COLO668 (cell line): ENCODE results near the gene COX17.

Experiments used
- DNase-seq: peaks from one replicate; lab custom pipeline; 2025; ENCODE audit not compliant: unreplicated experiment; lab: John Stamatoyannopoulos, UW

The COX17 gene

GRCh38 chr3:119675188-119675874 is 1.9 kb downstream of the COX17 start:
- no peak for DNase-seq

DNA sequence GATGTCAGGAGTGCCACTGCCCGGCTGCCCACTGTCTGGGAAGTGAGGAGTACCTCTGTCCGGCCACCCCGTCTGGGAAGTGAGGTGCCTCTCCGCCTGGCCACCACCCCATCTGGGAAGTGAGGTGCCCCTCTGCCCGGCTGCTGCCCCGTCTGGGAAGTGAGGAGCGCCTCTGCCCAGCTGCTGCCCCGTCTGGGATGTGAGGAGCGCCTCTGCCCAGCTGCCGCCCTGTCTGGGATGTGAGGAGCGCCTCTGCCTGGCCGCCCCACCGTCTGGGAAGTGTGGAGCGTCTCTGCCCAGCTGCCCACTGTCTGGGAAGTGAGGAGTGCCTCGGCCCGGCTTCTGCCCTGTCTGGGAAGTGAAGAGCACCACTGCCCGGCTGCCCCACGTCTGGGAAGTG is 3.3 kb downstream of the COX17 start:
- DNase-seq, result no peak

GRCh38 chr3:119672776-119673175 is 4.4 kb downstream of the COX17 start:
- DNase-seq, result no peak

GRCh38 chr3:119669906-119670570 is 7.2 kb downstream of the COX17 start:
- DNase-seq, result no peak

GRCh38 chr3:119665954-119666559 is 11.1 kb downstream of the COX17 start:
- DNase-seq, result no peak

- DNase-seq, result no peak
These were observed 12.3 kb downstream of the COX17 start for GRCh38 chr3:119664850-119665379.

DNA sequence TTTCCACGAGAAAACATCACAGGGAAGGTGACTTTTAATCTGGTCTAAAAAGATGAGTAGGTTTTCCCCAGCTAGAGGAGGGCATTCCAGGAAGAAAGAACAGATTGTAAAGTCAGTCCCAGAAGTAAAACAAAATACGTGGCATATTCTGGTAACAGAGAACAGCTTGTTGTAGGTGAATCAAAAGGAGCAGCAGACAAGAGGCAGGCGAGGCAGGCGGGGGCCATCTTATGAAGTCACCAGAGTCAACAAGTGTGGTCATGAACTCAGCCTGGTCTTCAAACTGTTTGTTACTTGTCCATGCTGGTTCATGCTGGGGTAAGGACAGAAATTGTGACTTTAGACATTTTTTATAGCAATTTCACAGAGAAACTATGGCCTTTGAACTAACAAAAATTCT is 12.8 kb downstream of the COX17 start:
- no peak for DNase-seq

GRCh38 chr3:119663885-119664284 is 13.3 kb downstream of the COX17 start:
- DNase-seq, result no peak

DNA sequence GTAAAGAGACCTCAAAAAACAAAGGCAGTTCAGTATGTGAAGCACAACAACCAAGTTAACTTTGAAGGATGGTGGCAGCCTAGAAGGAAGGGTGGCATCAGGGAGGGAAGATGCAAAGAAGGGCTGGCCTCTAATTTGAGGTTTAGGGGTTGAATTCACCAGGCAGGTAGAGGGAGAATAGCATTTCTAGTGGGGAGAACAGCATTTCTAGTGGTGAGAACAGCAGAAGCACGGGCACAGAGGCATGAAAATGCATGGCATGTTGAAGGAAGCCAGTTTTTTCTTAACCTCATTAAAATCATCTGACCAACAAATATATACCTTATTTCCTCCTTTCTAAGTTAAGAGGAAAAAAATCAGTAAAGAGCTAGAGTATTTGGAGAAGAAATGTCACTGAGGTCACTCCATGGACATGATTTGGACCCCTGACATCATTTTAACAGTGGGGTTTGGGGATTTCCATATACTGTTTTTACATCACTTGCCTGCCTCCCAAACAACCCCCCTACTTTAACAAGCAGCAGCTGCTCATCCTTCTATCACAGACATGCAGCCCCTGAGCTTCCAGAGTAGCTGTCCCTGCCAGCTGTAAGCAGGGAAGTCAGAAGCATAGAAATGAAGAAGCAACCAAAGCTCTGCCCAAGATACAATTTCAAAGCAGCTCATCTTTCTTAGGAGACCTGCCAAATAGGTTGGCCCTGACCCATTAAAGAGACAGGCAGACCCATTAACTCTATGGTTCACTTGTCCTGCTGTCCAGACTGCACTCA is 14.4 kb downstream of the COX17 start:
- DNase-seq, result no peak

- DNase-seq, result no peak
These were observed 16.4 kb downstream of the COX17 start, which contains the start of gene POPDC2 for GRCh38 chr3:119660474-119661440. POPDC2 (minus strand) TSS chr3:119660589; CDS start chr3:119660423, 166 bp downstream.

- DNase-seq, result no peak
These were observed 17.5 kb downstream of the COX17 start for GRCh38 chr3:119659606-119660291.

DNA sequence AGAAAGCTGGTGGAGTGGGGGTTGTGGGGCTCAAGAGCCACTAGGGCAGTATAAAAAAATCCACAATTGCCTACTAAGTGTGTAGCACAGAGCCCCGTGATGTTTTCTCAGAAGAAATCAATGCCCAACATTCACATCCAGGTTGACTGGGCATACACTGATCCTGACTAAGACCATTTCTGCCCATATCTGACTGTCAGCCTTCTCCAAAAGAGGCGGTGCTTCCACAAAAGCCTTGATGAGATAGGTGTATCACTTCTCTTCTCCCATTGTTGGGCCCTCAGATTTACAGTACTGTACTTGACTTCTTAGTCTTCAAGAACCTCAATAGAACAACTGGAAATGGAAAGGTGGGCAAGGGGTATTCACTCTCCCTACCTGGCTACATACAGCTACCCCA is 18.2 kb downstream of the COX17 start:
- DNase-seq, result no peak

DNA sequence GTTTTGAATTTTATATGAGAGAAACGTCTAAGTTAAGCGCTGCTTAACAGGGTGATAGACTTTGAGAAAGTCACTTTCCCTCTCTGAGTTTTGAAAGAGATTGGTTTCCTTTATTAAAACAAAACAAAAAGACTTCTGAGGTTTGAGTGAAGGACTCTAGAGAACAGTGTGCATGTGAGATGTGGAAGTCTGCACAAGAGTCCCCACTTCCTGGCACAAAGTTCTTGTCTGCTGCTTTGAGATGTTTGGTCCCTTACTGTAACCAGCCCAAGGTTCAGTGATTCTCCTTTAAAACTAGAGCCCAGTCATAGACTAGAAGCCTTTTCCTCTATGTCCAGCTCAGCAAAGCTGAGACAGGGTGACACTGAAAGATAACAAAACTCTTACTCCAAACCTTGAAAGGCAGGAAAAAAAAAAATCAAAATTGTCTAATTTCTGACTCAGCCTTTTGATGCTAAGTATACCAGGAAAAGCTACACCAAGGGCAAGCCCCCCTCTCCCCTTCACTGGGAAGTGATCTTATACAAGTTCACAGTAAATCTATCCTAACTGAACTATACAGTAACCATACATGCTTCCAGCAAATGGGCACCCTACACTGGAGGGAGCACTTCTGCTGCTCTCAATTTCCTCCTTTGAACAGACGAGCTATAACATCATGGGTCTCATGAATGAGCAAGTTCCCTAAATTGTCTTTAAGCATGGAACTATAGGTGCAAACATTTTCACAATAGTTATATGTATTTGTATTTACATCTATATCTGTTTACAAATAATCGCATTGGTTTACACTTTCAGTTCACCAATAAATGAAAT is 19.1 kb downstream of the COX17 start:
- DNase-seq, result no peak

- DNase-seq, result no peak
These were observed 23.3 kb downstream of the COX17 start for GRCh38 chr3:119653876-119654275.

- DNase-seq, result no peak
These were observed 24.7 kb downstream of the COX17 start for GRCh38 chr3:119652306-119653033.

GRCh38 chr3:119649761-119650160 is 27.4 kb downstream of the COX17 start:
- no peak for DNase-seq

DNA sequence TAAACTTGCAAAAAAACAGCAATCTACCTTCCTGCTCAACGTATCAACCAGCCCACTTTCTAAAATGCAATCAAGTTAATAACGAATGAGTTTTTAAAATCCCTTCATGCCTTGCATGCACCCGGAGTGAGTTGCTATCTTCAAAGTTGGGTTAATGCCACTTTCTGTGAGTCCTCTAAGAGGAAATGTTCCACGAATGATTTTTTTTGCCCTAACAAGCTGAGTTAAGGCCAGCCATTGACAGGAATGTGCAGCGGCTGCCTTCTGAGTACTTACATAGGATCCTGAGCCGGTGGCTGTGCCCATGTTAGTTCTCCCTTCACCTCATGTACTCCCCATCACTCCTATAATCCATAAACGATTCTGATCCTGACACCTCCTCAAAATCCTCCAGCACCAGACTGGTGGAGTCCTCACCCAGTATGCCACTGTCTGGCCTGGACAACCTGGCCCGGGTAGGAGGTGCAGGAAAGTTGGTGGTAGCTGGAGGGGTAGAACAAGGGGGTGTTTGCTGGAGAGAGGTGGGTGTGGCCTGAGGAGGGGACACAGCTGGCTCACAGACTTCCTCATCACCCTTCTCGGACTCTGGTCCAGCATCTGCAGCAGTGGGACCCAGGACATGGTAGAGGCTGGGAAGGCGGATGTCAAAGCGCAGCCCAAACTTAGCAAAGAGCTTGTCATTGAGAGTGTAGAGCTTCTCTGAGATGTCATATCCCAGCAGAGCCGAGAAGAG is 29.2 kb downstream of the COX17 start:
- no peak for DNase-seq
